C4-2B (cell line): ENCODE data around the gene GGTA1.

Source experiments
- CTCF ChIP-seq: fragments of 450-650 bp; conservative IDR thresholded peaks from 2 replicates; pipeline ENCODE4 v1.5.1; 2017; ENCODE audit warnings: mild to moderate bottlenecking
- ZFX ChIP-seq: fragments of 450-650 bp; IDR thresholded peaks from 2 replicates; pipeline ENCODE4 v1.6.1; 2017

GRCh38 chr9:121451586-121451985 is 48.1 kb downstream of the GGTA1 start:
- no peak for TF ChIP-seq CTCF
- no peak for TF ChIP-seq ZFX
